22Rv1 (cell line): ENCODE results near the gene KRT17.

Experiments used
- ZFX ChIP-seq: fragments of 450-650 bp; IDR thresholded peaks from 2 replicates; pipeline ENCODE4 v1.6.1; 2017; ENCODE audit warnings: antibody characterized with exemption, borderline replicate concordance
- TF ChIP-seq, protein P1 (sequence below): fragments of 450-650 bp; IDR thresholded peaks from 2 replicates; pipeline ENCODE4 v1.5.1; 2017; ENCODE audit warnings: mild to moderate bottlenecking

DNA sequence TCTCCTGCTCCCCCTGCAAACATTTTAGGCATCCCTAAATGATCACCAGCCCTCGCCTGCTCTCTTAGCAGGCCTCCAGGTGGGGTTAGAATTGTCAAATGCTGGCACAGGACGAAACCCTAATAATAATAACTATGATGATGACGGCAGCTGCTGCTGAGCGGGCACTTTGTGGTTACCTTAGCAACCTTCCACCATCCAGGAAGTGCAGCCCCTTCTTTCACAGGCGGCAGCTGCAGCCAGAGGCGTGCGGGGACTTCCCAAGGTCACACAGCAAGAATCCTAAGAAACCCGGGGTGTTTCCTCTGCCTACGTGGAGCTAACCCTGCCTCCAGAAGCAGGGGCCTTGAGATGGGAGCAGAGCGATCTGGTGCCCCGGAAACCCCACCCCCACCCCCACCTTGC lies 41.9 kb upstream of the KRT17 start:
- TF ChIP-seq, protein P1, sequence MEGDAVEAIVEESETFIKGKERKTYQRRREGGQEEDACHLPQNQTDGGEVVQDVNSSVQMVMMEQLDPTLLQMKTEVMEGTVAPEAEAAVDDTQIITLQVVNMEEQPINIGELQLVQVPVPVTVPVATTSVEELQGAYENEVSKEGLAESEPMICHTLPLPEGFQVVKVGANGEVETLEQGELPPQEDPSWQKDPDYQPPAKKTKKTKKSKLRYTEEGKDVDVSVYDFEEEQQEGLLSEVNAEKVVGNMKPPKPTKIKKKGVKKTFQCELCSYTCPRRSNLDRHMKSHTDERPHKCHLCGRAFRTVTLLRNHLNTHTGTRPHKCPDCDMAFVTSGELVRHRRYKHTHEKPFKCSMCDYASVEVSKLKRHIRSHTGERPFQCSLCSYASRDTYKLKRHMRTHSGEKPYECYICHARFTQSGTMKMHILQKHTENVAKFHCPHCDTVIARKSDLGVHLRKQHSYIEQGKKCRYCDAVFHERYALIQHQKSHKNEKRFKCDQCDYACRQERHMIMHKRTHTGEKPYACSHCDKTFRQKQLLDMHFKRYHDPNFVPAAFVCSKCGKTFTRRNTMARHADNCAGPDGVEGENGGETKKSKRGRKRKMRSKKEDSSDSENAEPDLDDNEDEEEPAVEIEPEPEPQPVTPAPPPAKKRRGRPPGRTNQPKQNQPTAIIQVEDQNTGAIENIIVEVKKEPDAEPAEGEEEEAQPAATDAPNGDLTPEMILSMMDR = no peak; the same call in none of the 2 replicates
- no peak for TF ChIP-seq ZFX
